Ishikawa (cell line): Measurements from ENCODE around the gene EPHA2.

Source experiments
- EGR1 ChIP-seq: IDR thresholded peaks from 2 replicates; pipeline ENCODE4 v1.6.1; 2012
- EP300 ChIP-seq: IDR thresholded peaks from 2 replicates; pipeline ENCODE4 v1.6.1; 2012; ENCODE audit warnings: borderline replicate concordance
- NFIC ChIP-seq: IDR thresholded peaks from 2 replicates; pipeline ENCODE4 v1.6.1; 2012
- REST ChIP-seq: IDR thresholded peaks from 2 replicates; pipeline ENCODE4 v1.6.1; 2012; ENCODE audit warnings: low read depth, mild to moderate bottlenecking
- TAF1 ChIP-seq: IDR thresholded peaks from 2 replicates; pipeline ENCODE4 v1.6.1; 2012; ENCODE audit warnings: low read depth, mild to moderate bottlenecking
- USF1 ChIP-seq: IDR thresholded peaks from 2 replicates; pipeline ENCODE4 v1.6.1; 2012
- YY1 ChIP-seq: IDR thresholded peaks from 2 replicates; pipeline ENCODE4 v1.6.1; 2012; ENCODE audit warnings: low read depth
- TF ChIP-seq, protein P1 (sequence below): IDR thresholded peaks from 2 replicates; pipeline ENCODE4 v1.6.1; 2012

- TF ChIP-seq EGR1 (no peak), NFIC (no peak), TAF1 (no peak), USF1 (no peak), REST (no peak), YY1 (no peak), EP300 (no peak)
- TF ChIP-seq, protein P1, sequence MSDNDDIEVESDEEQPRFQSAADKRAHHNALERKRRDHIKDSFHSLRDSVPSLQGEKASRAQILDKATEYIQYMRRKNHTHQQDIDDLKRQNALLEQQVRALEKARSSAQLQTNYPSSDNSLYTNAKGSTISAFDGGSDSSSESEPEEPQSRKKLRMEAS: no peak
These were observed 5.8 kb upstream of the EPHA2 start for GRCh38 chr1:16161717-16162116.
